Measurements from ENCODE around the gene CDH4. TPM values are rescaled to one million over a fixed set of nuclear protein-coding genes. Genes with fewer than 3 reads are reported as not detected.

Gene CDH4
- total and polyA plus RNA-seq, 7 donors: under 0.01 to 0.06 TPM; not detected in 5

DNA sequence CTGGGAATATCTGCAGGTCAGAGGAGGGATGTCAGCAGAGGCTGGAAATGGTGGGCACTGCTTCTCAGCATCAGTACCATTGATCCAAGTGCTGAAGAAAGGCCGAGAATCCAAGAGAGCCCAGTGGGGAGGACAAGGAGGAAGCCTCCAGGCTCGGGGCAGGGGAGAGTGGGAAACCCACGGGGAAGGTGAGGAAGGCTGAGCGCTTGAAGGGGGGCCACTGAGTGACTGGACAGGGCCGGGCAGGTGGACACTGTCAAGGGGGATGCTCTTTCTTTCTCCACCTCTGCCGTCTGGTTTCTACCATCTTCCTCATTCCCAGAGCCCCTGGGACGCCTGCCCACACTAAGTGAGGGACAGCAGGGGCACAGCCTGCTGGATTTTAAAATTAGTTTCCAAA, 335.0 kb downstream of the CDH4 start:
- 80 to 89% methylated on average over 7 of the region's 7 CpGs for WGBS, 2 donors
- no peak for DNase-seq
- H3K4me3 ChIP-seq: no peak overlapping the region
- no peaks in the 10 kb centered on the region for H3K36me3 ChIP-seq
- H3K4me1 ChIP-seq: peaks cover 0 to 40% (median 24%) of the 10 kb centered on the region in 4 donors
- TF ChIP-seq POLR2AphosphoS5 (IDR thresholded peaks at IDR 0.05) (no peak), CTCF (IDR thresholded peaks at IDR 0.05) (no peak), EP300 (IDR thresholded peaks at IDR 0.05) (no peak), POLR2A (IDR thresholded peaks at IDR 0.05) (no peak)
- no peak overlapping the region for H3K27ac ChIP-seq
- peaks cover 2 to 6% (median 4%) of the 10 kb centered on the region in 4 donors for H3K9me3 ChIP-seq
- intact Hi-C loops (cut with DNase I): no loop called here
- H3K27me3 ChIP-seq: peaks cover 2 to 75% (median 4%) of the 10 kb centered on the region in 3 donors

GRCh38 chr20:61587681-61588289, 335.7 kb downstream of the CDH4 start:
- H3K9me3 ChIP-seq: peaks cover 4 to 12% (median 8%) of the 10 kb centered on the region in 4 donors
- no peak for DNase-seq
- no peak overlapping the region for H3K4me3 ChIP-seq
- H3K27me3 ChIP-seq: peaks cover 2 to 72% (median 4%) of the 10 kb centered on the region in 3 donors
- whole genome bisulfite sequencing, 2 donors: 84 to 88% methylated on average over 16 of the region's 16 CpGs
- intact Hi-C loops (cut with DNase I): no loop called here
- no peaks in the 10 kb centered on the region for H3K36me3 ChIP-seq
- H3K27ac ChIP-seq: no peak overlapping the region
- H3K4me1 ChIP-seq: peaks cover 0 to 32% (median 21%) of the 10 kb centered on the region in 4 donors
- TF ChIP-seq POLR2A (IDR thresholded peaks at IDR 0.05) (no peak), POLR2AphosphoS5 (IDR thresholded peaks at IDR 0.05) (no peak), EP300 (IDR thresholded peaks at IDR 0.05) (no peak), CTCF (IDR thresholded peaks at IDR 0.05) (no peak)

DNA sequence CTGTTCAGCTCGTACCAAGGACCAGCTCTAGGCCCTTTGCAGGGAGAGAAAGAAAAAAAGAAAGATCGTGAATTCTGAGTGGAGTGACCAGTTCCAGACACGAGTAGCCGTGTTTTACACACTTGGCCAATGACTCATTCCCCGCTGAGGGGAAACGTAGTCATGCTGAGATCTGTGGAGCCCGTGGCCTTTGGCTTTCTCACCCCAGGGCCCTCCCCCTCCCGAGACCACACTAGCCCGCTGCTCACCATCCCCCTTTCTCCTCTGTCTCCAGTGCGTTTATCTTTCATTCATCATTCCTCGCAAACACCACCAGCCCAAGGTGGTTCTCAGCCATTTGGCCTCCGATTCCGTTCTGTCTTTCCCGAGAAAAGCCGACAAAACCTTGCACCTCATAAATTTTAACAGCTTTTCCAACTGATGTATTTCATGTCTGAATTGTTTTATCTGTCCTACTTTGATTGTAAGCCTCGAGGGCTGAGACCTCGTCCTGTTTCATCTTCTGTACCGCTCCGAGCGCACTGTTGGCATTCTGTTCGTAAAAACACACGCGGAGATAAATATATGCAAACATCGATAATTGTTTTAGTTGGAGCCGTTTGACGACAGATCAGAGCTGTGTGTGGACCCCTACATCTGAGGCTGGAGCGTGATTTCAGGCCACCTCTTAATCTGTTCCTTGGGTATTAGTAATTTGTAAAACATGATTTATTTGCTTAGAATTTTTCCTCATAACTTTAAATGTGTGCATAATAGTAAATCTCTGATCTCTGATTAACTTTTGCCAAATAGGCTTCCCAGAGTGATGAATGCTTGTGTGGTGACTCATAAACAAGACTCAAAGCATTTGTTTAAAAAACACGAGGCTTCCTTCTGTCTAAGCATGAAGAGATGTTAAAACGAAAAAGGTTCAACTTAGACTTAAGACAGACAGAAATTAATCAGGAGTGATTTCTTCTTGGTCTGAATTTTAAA, 336.6 kb downstream of the CDH4 start:
- Histone ChIP-seq H3K4me1 (peaks cover 0 to 32% (median 21%) of the 10 kb centered on the region in 4 donors), H3K4me3 (no peak overlapping the region), H3K27me3 (peaks cover 2 to 70% (median 4%) of the 10 kb centered on the region in 3 donors), H3K36me3 (no peaks in the 10 kb centered on the region), H3K9me3 (peaks cover 4 to 17% (median 8%) of the 10 kb centered on the region in 4 donors), H3K27ac (no peak overlapping the region)
- no peak for TF ChIP-seq POLR2AphosphoS5 (IDR thresholded peaks at IDR 0.05)
- no peak for TF ChIP-seq CTCF (IDR thresholded peaks at IDR 0.05)
- TF ChIP-seq POLR2A (IDR thresholded peaks at IDR 0.05): no peak
- TF ChIP-seq EP300 (IDR thresholded peaks at IDR 0.05): no peak
- DNase-seq: no peak
- intact Hi-C loops (cut with DNase I): no loop called here
- 36 to 54% methylated on average over 29 of the region's 29 CpGs for WGBS, 2 donors

DNA sequence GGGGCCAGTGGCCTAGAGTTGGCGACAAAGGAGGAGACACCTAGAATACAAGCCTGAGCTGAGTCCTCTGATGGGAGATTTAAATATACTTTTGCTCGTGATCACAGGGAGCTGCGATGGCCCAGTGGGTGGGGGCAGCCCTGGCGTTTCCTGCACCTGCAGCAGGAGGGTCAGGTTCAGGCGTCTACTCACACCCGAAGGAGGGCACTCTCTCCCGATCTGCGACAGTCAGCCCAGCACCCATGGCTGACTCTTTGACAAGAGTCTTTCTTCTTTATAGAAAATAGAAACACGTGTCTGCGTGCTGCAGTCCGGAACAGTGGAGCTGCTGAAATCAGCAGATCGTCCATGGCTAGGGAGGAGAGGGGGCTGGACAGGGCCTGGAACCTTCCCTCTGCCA, 338.2 kb downstream of the CDH4 start:
- H3K9me3 ChIP-seq: peaks cover 4 to 17% (median 8%) of the 10 kb centered on the region in 4 donors
- no peaks in the 10 kb centered on the region for H3K36me3 ChIP-seq
- no peak for DNase-seq
- intact Hi-C loops (cut with DNase I): loop anchor here (1.0 kb wide), 1 partner anchor 22 kb away; no protein-coding TSS in a partner anchor
- no peak overlapping the region for H3K27ac ChIP-seq
- no peak overlapping the region for H3K4me3 ChIP-seq
- 78 to 83% methylated on average over 12 of the region's 12 CpGs for WGBS, 2 donors
- peaks cover 0 to 21% (median 14%) of the 10 kb centered on the region in 4 donors for H3K4me1 ChIP-seq
- H3K27me3 ChIP-seq: peaks cover 2 to 64% (median 4%) of the 10 kb centered on the region in 3 donors
- TF ChIP-seq POLR2AphosphoS5 (IDR thresholded peaks at IDR 0.05): no peak
- no peak for TF ChIP-seq EP300 (IDR thresholded peaks at IDR 0.05)
- TF ChIP-seq POLR2A (IDR thresholded peaks at IDR 0.05): no peak
- no peak for TF ChIP-seq CTCF (IDR thresholded peaks at IDR 0.05)

Data from sigmoid colon (tissue), 7 donors.